ENCODE data around the gene SOX13.

- no peak for TF ChIP-seq POLR2A (IDR thresholded peaks at IDR 0.05; ENCODE audit: low read length)
- TF ChIP-seq GATA1 (IDR thresholded peaks at IDR 0.05; ENCODE audit: low read depth, low read length), result no peak
Observed at GRCh38 chr1:204153667-204154066, 80.8 kb downstream of the SOX13 start.

Measured in erythroblast (primary cell).